MCF 10A (cell line): Measurements from ENCODE around the gene CPED1. TPM values are rescaled to one million over a fixed set of nuclear protein-coding genes. Genes with fewer than 3 reads are reported as not detected.

Experiments
- BruUV-seq: library from RNA; stranded (reverse); fragments of 400-500 nt; replicated peaks from 2 replicates; lab custom pipeline; 2021; lab: Mats Ljungman, UMichigan
- CTCF ChIA-PET: fragments of 300-600 bp; sonication (Branson Sonifier 250); formaldehyde crosslinking; extraction: SDS; loops from one replicate; lab custom pipeline; 2021; ENCODE audit warnings: antibody characterized with exemption, inconsistent platforms; lab: Yijun Ruan, JAX
- POLR2A ChIA-PET: fragments of 300-600, 350-650 bp; sonication (Branson Sonifier 250); formaldehyde crosslinking; extraction: SDS; loops from one replicate; lab custom pipeline; 2020; ENCODE audit warnings: antibody characterized with exemption, inconsistent platforms; lab: Yijun Ruan, JAX
- DNase-seq: peaks from one replicate; pipeline ENCODE4 v3.0.0-alpha.2; 2018; ENCODE audit not compliant: unreplicated experiment
- H3K27ac Mint-ChIP-seq: one replicate; pipeline ENCODE4 v1.8.0; 2022; ENCODE audit warnings: mild to moderate bottlenecking, low read depth, mixed read lengths; ENCODE audit not compliant: unreplicated experiment
- H3K27me3 Mint-ChIP-seq: one replicate; pipeline ENCODE4 v1.8.0; 2022; ENCODE audit warnings: mixed read lengths; ENCODE audit not compliant: insufficient read depth, unreplicated experiment
- H3K36me3 Mint-ChIP-seq: one replicate; pipeline ENCODE4 v1.8.0; 2022; ENCODE audit warnings: mild to moderate bottlenecking, moderate library complexity, mixed read lengths; ENCODE audit not compliant: insufficient read depth, unreplicated experiment
- H3K4me1 Mint-ChIP-seq: one replicate; pipeline ENCODE4 v1.8.0; 2022; ENCODE audit warnings: mixed read lengths; ENCODE audit not compliant: insufficient read depth, unreplicated experiment
- H3K4me3 Mint-ChIP-seq: one replicate; pipeline ENCODE4 v1.8.0; 2022; ENCODE audit warnings: mild to moderate bottlenecking, moderate library complexity, mixed read lengths; ENCODE audit not compliant: unreplicated experiment
- H3K9me3 Mint-ChIP-seq: one replicate; pipeline ENCODE4 v1.8.0; 2022; ENCODE audit warnings: mixed read lengths; ENCODE audit not compliant: unreplicated experiment
- intact Hi-C: fragments of 100-400 bp; cut with micrococcal nuclease; formaldehyde crosslinking; loops from 2 replicates; pipeline ENCODE4 v1.14.1; 2022
- total RNA-seq: library from RNA; stranded (reverse); gene quantifications from 2 replicates; pipeline ENCODE4 v1.2.3, GENCODE V29; 2022
- TF ChIP-seq, protein P1 (sequence below): fragments of 200-600 bp; IDR thresholded peaks from one replicate; pipeline ENCODE4 v1.8.0; 2022; ENCODE audit warnings: antibody characterized with exemption, mild to moderate bottlenecking; ENCODE audit not compliant: unreplicated experiment

CPED1 gene
- total RNA-seq, 1 experiment from 2014 or later, result not detected

DNA sequence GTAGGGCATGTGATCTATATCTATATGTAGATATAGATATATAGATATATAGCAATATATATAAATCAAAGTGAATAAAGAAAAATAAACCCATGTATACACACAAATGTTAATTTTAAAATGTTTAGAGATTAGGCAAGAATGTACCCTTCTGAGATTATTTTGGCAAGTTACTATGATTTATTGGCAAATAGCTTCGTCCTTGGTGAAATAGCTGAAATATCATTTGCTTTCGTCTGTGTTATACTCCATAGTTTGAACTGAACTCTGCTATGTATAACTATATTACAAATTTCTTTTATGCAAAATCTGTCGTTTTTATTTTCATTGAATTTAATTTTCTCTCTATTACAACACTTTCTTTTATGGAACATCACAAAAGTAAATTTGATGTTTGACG lies 57.5 kb downstream of the CPED1 start:
- TF ChIP-seq, protein P1, sequence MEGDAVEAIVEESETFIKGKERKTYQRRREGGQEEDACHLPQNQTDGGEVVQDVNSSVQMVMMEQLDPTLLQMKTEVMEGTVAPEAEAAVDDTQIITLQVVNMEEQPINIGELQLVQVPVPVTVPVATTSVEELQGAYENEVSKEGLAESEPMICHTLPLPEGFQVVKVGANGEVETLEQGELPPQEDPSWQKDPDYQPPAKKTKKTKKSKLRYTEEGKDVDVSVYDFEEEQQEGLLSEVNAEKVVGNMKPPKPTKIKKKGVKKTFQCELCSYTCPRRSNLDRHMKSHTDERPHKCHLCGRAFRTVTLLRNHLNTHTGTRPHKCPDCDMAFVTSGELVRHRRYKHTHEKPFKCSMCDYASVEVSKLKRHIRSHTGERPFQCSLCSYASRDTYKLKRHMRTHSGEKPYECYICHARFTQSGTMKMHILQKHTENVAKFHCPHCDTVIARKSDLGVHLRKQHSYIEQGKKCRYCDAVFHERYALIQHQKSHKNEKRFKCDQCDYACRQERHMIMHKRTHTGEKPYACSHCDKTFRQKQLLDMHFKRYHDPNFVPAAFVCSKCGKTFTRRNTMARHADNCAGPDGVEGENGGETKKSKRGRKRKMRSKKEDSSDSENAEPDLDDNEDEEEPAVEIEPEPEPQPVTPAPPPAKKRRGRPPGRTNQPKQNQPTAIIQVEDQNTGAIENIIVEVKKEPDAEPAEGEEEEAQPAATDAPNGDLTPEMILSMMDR, result no peak
- CTCF ChIA-PET, result no interaction called here
- Mint-ChIP-seq H3K9me3 (peaks cover 7% of the 10 kb centered on the region), H3K4me3 (no peak overlapping the region), H3K27me3 (peaks cover 27% of the 10 kb centered on the region), H3K27ac (no peak overlapping the region), H3K36me3 (peaks cover 6% of the 10 kb centered on the region), H3K4me1 (no peaks in the 10 kb centered on the region)
- POLR2A ChIA-PET, result no interaction called here
- intact Hi-C loops, result no loop called here
- no peak for DNase-seq
- no TSS peak for BruUV-seq

DNA sequence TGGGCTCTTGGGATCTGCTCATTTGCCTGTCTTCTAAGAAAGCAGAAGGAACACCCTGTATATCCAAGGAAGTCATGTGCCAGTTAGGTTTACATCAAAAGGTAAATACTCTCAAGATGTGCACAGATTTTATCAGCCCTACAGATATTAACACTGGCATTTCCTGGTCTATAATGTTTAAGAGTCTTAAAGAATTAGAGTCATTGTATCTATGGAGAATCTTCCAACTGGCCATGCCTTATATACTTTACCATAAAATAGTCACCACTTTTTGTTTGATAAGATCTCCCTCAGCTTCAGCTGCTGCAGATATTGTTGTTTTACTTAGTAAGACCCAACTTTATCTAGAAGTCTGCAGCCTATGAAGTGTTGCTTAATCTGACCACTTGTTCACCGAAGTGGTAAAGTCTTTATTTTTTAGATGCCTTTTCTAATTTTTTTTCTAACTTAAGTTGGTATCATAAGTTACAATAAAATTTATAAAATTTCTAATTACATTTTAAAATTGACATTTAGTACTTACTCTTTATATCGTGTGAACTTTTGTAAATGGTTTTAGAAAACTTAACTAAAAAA lies 58.5 kb downstream of the CPED1 start:
- Mint-ChIP-seq H3K4me3 (no peak overlapping the region), H3K27me3 (peaks cover 27% of the 10 kb centered on the region), H3K27ac (no peak overlapping the region), H3K36me3 (peaks cover 6% of the 10 kb centered on the region), H3K4me1 (no peaks in the 10 kb centered on the region), H3K9me3 (peaks cover 7% of the 10 kb centered on the region)
- ChIA-PET POLR2A (no interaction called here), CTCF (no interaction called here)
- intact Hi-C loops, result no loop called here
- no TSS peak for BruUV-seq
- TF ChIP-seq, protein P1, result no peak
- no peak for DNase-seq

DNA sequence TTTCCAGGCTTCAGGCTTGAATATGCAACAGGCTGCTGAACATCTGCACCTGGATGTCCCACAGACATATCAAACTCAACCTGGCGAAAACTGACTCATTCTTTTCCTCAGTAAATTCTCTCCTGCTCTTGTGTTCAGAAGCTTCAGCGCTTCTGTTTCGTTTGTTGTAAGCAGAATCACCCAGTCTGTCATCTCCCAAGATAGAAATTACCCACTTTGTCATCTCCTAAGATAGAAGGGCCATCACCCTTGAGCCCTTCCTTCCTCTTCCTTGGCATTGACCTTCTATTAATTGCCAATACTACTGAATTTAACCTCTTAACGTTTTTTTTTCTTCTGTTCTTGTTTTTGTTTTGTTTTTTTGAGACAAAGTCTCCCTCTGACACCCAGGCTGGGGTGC lies 59.7 kb downstream of the CPED1 start:
- TF ChIP-seq, protein P1, result no peak
- Mint-ChIP-seq H3K27me3 (peaks cover 33% of the 10 kb centered on the region), H3K4me3 (no peak overlapping the region), H3K36me3 (peaks cover 6% of the 10 kb centered on the region), H3K4me1 (no peaks in the 10 kb centered on the region), H3K27ac (no peak overlapping the region), H3K9me3 (peaks cover 7% of the 10 kb centered on the region)
- DNase-seq, result no peak
- BruUV-seq, result no TSS peak
- ChIA-PET CTCF (interaction anchor here (1.4 kb wide), 1 partner anchor 33 kb away, joined by 5 read pairs; no protein-coding TSS in a partner anchor), POLR2A (no interaction called here)
- intact Hi-C loops, result no loop called here

DNA sequence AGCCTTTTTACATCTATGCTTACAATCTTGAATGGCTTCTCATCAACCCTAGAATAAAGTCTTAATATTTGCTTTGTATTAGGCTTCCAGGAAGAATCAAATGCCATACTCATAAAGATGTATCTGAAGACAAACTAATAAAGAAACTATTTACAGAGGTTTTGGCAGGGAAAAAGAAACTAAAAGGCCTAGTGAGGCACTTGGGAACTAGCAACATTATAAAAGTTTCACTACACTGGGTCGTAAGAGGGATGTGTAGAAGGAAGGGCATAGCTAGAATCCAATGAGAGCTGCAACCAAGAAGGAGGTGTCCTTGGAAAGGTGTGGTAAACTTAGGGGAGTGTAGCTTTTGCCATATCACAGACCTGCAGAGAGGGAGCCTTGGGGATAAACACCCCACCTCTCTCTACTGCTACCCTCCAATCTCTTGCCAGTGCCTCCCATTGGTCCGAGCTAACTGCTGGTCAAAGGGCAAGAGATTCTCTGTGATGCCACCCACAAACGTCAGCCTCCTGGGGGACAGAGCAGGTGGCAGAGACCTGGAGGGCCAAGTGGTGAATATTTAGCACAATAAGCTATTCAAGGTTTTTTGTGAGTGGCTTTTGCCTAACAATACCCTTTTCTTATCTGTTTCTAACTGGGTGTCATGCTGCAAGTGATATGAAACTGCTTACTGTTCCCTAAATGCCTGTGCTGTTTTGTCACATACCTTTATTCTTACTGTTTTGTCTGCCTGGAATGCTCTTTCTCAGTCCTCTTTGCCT lies 60.7 kb downstream of the CPED1 start:
- H3K9me3 Mint-ChIP-seq, result peaks cover 7% of the 10 kb centered on the region
- ChIA-PET CTCF (interaction anchor here (0.6 to 1.4 kb wide), 2 partner anchors 32 to 627 kb away, joined by 3 to 5 read pairs; no protein-coding TSS in a partner anchor), POLR2A (no interaction called here)
- no peak overlapping the region for H3K27ac Mint-ChIP-seq
- H3K27me3 Mint-ChIP-seq, result peaks cover 31% of the 10 kb centered on the region
- intact Hi-C loops, result no loop called here
- no peaks in the 10 kb centered on the region for H3K4me1 Mint-ChIP-seq
- DNase-seq, result no peak
- BruUV-seq, result no TSS peak
- peaks cover 6% of the 10 kb centered on the region for H3K36me3 Mint-ChIP-seq
- TF ChIP-seq, protein P1, result no peak
- no peak overlapping the region for H3K4me3 Mint-ChIP-seq
